ENCODE data around the gene ST3GAL3.

ST3GAL3 gene, protein sequence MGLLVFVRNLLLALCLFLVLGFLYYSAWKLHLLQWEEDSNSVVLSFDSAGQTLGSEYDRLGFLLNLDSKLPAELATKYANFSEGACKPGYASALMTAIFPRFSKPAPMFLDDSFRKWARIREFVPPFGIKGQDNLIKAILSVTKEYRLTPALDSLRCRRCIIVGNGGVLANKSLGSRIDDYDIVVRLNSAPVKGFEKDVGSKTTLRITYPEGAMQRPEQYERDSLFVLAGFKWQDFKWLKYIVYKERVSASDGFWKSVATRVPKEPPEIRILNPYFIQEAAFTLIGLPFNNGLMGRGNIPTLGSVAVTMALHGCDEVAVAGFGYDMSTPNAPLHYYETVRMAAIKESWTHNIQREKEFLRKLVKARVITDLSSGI

DNA sequence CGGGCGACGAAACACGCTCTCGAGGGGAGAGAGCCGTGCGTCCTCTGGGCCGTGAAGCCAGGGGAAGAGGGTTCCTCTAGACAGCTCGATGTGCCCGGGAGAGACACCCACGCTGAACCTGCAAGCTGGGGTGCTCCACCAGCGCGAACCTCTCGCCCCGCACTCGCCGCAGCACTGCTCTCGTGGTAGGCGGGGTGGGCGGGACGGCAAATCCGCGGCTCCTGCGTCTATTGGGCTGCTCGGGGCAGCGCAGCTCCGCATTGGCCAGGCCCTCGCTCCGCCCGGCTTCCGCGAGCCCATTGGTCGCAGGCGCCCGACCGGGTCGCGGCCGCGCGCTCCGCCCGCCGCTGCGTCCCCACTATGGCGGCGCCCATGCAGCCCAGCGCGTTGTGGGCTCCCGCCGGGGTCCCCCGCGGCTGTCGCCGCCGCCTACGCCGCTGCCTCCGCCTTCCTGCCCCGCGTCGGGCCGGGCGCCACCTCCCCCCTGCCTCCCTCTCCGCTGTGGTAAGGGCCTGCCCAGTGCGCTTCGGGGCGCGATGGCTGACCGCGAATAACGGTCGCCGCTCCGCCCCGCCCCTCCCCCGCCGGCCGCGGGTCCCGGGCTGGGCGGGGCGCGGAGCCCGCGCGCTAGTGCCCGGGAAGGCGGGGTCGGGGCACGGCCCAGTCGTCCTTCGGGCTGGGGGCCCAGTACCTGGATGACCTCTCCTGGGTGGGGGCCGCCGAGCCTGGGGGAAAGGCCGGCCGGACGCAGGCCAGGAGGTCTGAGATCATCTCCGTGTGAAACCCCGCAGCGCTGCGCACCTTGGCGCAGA is at the start of gene ST3GAL3:
Gene ST3GAL3 (plus strand): TSS at position 347 of the 812 bp plus-strand sequence. CDS start 28,727 bp downstream, outside the sequence.
- DNase-seq (ENCODE audit: low read depth) = peak; percentile 69

DNA sequence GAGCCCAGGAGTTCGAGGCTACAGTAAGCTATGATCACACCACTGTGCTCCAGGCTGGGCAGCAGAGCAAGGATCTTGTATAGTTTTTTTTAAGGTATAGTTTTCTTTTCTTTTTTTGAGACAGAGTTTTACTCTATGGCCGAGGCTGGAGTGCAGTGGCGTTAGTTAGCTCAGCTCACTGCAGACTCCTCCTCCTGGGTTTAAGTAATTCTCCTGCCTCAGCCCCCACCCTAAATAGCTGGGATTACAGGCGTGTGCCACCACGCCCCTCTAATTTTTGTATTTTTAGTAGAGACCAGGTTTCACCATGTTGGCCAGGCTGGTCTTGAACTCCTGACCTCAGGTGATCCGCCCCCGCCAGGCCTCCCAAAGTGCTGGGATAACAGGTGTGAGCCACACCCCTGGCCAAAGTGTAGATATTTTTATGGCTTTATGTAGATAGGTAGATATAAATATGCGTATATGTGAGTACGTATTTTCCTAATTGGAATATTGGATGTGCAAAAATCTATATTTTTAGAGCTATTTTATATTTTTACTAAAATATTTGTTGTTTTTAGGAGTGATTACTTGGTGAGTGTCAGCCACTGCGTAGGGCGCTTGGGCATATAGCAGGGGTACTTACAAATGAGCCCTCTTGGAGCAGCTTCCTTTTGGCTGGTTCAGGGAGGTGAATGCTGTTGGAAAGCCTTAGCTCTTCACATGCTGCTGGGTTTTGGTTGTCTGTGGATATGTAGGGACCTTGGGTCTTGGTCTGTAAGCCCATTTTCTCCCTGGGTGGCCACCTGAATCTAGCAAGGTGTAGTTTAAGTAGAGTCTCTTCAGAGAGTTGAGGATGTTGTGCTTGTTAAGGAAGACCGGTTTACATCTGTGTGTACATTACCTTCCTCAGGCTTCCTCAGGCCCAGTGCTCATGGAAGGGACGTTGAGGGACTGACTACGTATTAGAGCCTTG is 47.8 kb upstream of the ST3GAL3 start:
- no peak for DNase-seq (ENCODE audit: low read depth)

DNA sequence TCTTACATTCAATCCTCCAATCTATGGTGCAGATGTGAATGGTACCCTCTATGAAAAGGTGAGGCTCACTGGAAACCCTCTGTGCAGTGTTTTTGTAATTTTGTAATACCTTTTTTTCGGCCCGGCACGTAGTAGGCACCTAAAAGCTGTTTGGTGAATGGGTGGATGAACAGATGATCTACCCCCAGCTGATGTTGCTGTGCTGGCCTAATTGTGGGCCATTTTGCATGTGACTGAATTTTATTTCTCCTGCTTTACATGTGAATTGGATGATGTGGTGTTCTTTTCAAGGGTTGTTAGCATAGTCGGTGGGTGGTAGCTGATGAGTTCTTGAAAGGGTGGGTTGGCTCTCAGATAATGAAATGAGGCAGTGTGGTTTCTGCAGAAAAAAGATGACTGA is 47.0 kb upstream of the ST3GAL3 start:
- no peak for DNase-seq (ENCODE audit: low read depth)

DNA sequence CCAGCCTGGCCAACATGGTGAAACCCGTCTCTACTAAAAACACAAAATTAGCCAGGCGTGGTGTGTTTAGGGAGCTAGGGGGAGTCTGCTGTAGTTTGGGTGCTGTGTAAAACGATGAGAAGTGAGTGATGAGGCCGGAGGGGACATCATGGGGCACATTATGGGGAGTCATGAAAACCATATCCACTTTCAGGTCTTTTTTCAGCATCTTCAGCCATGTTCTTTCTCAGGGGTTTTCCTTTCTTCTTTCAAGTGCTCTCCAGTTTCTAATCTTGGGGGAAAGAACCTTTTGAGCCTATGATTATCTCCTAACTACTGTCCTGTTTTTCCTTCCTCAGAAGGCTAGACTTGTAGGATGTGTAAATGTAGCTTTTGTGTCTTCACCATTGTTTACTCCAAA is 43.0 kb upstream of the ST3GAL3 start:
- DNase-seq (ENCODE audit: low read depth) = no peak

DNA sequence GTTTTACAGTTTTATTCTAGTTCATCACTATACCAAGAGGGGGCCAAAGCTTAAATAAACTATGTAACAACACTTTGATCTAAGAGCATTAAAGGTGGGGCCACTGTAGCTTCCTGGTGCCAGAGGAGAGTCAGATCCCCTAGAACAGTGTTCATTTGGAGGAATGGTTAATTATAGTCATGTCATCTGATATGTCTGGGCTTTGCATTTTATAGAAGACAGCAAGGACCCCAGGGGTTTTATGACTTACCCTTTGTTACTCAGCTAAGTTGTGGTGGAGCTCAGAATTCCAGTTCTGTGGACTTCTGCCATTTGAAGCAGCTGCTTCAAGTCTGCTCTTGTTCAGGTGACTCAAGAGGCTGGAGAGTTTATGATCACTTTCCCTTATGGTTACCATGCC is 40.7 kb upstream of the ST3GAL3 start:
- no peak for DNase-seq (ENCODE audit: low read depth)

DNA sequence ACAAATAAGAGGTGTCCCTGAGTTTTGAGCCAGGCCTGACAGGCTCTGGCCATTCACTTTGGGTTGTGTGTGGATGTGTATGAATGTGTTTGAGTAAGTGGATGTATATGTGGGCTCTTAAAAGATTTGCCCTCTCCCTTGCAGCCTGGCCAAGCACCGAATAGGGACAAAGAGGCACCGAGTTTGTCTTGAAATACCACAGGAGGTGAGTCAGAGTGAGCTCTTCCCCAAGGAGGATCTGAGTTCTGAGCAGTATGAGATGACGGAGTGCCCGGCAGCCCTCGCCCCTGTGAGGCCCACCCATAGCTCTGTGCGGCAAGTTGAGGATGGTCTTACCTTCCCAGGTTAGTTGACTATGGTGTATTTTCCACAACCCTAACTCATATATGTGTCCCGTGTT is 38.4 kb upstream of the ST3GAL3 start:
- DNase-seq (ENCODE audit: low read depth) = no peak

DNA sequence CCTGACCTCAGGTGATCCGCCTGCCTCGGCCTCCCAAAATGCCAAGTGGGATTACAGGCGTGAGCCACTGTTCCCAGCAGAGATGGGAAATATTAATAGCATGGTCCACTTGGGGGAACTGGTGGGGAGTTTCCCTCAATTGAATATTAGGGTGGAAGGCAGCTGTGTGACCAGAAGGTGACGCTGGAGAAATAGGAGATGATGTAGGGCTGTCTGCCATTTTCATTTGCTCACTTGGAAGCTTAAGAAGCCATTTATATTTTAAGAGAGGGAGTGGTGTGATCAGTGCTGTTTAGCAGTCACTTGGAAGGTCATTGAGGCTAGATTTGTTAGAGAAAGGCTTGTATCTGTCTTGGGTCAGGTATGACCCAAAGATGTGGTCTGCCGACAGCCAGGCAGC is 37.5 kb upstream of the ST3GAL3 start:
- DNase-seq (ENCODE audit: low read depth) = no peak

DNA sequence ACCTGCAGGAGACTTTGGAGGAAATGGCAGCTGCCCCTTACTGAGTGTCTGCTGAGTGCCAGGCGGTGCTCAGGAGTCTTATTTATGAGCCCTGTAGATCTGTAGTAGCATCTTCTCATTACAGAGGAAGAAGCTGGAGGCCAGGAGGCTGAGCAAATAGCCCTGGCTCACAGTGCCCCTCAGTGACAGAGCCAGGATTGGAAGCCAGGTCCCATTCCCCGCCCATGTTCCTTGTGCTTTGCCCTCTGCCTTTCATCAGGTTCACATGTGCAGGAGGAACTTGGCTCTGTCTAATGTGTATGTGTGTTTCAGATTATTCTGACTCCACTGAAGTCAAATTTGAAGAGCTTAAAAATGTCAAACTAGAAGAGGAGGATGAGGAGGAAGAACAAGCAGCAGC is 36.1 kb upstream of the ST3GAL3 start:
- DNase-seq (ENCODE audit: low read depth) = no peak

DNA sequence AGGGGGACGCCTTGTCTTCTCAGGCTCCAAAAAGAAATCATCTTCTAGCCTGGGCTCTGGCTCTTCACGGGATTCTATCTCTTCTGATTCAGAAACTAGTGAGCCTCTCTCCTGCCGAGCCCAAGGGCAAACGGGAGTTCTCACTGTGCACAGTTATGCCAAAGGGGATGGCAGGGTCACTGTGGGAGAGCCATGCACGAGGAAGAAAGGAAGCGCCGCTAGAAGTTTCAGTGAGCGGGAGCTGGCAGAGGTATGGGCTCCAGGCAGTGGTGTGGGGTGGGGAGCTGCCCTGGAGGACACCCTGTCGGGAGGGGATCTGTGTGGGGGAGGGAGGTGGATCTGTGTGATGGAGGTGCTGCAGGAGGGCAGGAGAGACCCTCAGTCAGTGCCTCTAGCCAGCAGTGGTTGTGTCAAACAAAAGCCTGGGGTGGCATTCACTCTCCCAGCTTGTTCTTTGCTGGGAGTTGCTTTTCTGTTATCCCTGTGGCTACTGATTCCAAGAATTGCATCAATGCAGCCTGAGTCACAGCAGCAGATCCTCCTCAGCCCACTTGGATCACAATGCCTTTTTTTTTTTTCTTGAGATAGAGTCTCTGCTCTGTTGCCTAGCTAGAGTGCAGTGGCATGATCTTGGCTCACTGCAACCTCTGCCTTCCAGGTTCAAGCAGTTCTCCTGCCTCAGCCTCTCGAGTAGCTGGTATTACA is 35.6 kb upstream of the ST3GAL3 start:
- DNase-seq (ENCODE audit: low read depth) = no peak

DNA sequence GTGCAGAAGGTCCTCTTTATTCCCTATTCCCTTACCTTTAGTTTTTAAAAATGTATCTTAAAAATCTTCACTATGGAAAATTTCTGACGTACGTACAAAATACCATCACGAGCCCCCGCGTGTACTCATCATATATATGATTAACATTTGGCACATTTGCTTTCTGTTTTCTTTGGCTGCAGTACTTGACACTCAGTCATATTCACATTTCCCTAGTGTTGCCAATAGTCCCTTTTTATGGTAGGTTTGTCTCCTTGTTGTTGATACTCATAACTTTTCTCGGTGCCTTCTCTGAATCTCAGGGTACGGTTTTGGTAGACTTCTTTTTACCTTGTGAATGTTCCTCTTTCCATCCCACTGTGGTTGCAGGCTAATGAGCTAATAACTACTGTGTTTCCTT is 34.1 kb upstream of the ST3GAL3 start:
- no peak for DNase-seq (ENCODE audit: low read depth)

DNA sequence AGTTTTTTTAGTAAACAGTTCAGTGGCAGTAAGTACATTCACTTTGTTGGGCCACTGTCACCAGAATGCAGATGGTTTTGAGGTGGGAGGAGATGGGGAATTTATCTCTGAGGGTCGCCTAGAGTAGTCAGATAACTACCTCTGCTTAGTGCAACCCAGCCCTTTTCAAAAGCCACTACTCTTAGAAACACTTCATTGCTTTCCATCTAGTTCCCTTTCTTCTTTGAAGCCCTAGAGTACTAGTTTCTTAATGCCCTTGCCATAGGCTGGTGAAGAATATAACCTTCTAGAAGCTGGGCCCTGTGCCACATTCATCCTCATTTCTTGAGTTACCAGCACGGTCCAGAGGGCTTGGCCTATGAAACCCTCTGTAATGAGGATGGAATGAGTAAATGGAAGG is 28.4 kb upstream of the ST3GAL3 start:
- DNase-seq (ENCODE audit: low read depth) = no peak

DNA sequence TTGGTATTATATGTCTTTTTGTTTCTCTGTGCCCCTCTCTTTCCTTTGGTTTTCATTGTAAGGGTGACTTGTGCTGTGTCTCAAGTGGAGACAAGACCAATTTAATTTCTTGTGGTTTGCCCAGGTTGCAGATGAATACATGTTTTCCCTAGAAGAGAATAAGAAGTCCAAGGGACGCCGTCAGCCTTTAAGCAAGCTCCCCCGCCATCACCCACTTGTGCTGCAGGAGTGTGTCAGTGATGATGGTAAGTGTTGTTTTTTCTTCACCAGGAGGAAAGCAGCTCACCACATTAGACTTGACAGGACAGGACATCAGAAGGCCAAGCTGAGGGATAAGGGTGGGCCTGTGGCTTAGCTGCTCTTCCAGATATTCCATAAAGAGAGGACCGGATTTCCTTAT is 23.8 kb upstream of the ST3GAL3 start:
- no peak for DNase-seq (ENCODE audit: low read depth)

DNA sequence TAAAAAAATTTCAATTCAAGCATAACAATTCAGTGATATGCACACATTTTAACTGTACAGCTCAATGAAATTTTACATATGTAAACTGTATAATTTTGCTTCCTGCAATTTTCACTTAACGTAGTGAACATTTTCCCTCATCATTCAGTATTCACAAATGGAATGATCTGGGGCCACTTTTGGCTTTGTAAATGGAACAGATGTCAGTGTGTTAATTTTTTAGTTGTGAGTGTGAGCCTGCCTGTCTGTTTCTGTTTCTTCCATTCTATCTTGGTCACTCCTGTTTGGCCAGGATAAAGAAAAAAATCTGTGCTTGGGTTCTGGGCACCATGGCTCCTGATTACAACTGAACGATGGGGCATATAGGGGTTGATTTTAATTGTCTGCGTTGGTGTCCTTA is 20.5 kb upstream of the ST3GAL3 start:
- DNase-seq (ENCODE audit: low read depth) = no peak

DNA sequence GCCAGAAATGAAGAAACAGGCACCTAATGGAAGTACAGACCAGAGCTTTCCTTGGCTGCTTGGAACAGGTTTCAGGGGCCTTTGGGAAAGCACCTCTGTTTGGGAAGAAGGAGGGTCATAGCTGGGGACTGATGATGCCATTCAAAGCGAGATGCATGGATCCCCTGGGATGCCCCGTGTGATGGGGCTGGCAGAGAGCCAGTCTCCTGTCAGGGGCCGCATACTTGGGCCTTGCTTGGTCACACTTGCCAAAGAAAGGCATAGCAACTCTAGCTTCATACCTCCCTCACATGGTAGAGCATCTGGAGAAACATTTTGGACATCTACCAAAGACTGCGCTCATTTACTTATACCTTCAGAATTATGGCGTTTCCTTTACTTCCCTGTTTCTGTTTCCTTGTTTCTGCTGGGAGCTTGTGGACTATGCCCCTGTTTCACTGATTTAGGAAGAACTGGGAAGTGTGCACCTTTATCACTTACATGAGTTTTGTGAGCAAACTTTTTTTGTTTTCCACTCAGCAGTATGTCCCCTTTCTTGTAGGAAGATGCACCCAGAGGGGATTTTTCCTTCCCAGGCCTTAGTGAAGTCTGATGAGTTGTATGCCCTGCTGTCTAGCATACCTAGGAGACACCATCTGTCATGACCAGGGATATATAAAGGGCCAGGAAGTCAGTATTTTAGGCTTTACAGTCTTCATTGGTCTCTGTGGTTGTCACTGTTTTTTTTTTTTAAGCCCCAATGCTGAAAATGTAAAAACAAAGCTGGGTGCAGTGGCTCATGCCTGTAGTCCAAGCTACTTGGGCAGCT is 19.8 kb upstream of the ST3GAL3 start:
- DNase-seq (ENCODE audit: low read depth) = no peak

DNA sequence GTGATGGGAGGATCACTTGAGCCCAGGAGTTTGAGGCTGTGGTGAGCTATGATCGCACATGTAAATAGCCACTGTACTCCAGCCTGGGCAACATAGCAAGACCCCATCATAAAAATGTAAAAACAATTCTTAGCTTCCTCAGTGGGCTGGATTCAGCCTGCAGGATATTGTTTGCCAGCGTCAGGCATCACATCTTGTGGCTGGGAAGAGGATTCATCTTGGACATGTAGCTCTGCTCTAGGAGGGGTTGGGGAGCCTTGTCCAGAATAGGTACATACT is 19.3 kb upstream of the ST3GAL3 start:
- DNase-seq (ENCODE audit: low read depth) = no peak

DNA sequence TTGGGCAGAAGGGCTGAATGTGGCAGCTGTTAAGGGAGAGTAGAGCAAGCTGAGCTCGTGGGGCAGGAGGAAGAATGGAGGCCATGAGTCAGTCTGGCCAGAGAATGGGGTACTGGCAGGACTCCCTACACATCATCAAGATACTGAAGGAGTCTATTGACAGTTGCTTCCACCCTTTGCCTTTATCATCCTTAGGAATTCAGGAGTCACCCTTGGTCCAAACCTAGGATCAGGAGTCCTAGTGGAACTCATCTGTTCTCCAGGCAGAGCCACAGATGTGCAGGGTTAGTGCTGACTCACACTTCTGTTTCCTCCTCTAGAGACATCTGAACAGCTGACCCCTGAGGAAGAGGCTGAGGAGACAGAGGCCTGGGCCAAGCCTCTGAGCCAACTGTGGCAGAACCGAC is 18.7 kb upstream of the ST3GAL3 start:
- no peak for DNase-seq (ENCODE audit: low read depth)

DNA sequence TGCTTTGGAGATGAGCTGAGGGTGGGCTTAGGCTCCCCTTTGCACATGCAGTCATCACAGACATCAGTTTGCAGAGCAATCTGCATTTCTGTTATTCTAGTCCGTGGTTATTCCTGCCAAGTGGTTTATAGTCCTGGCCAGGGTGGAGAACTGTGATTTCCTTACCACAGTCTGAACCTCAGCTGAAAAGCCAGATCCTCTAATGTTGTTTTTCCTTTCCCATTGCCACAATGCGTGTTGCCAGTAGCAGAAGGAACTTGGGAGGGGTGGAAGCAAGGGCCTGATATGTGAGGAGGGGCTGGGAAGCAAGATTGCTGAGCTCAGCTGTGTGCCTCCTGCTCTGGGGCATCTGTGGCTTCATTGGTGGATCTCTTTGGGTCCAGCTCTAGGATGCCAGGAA is 18.0 kb upstream of the ST3GAL3 start:
- no peak for DNase-seq (ENCODE audit: low read depth)

DNA sequence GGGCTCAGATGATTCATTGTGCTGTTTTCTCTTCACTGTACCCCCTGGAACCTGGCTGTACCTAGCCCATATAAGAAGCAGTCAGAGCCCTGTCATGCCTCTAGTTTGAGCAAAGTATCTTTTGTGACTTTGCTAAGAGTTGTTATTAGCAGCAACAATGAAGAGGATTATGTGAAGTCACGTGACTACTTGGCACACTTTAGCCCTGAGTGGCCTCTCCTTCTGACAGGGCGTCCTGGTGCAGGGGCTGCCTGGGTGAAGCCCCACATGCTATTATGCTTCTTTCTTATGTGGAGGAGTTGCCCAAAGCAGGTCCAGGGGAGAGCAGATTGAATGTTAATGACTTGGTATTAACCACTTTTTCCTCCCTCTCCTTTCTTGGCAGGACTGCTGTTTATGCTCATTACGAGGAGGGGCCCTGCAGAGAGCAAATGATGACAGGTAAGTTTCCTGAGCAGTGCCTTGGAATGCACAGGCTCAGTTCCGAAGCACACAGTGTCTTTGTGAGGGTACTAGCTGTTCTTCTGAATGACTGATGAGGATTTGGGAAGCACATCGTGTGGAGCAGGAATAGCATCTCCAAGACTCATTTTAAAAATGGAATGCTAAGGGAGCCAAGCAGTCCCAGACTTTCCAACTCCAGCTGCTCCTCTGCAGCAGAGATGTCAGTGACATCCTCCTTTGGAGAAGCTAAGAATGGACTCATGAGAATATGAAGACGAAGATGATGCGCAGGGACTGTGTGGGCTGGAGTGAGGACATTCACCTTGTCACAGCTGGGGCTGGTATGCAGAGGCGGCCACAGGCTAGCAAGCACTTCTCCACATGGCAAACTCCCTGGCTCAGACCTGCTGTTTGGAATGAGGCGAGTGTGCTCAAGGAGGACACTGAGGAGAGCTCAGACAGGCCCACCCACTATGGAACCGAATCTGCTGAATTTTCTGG is 15.2 kb upstream of the ST3GAL3 start:
- no peak for DNase-seq (ENCODE audit: low read depth)

DNA sequence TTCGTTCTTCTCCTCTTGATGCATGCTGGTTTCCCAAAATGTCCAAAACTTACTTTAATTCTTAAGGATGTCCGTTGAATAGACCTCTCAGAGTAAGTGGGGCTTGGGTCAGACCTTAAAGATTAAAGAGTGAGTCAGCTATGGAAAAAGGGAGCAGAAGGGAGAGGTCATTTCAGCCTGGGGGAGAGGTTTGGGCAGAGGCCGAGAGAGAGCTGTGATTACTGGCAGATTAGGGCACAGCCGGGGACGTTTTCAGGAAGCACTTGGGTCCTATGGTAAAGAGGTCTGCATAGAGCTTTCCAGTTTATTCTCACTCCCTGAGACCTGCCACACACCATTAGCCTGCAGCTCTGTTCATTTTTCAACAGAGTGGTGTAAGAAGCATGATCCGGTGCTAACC is 14.0 kb upstream of the ST3GAL3 start:
- no peak for DNase-seq (ENCODE audit: low read depth)

DNA sequence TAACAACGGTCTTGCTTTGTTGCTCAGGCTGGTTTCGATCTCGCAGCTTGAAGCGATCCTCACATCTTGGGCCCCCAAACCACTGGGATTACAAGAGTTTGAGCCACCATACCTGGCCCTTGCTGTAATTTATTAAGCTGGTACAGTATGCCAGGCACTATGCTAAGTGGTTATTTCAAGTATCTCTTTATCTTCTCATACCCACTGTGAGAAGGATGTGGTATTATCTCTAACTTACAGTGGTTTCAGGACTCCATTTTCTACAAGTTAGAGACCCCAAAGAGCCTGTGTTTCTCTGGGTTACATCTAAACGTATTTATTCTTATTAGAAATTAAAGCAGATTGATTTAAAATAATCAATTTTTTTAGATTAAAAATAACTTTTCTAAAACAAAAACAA is 8.1 kb upstream of the ST3GAL3 start:
- no peak for DNase-seq (ENCODE audit: low read depth)
